HEK293 (cell line): ENCODE data around the gene C12orf56.

Experiments
- MYNN ChIP-seq: fragments of 450-650 bp; formaldehyde crosslinking; IDR thresholded peaks from 2 replicates; pipeline ENCODE4 v1.5.1; 2016; ENCODE audit warnings: missing biosample characterization, missing genetic modification characterization, borderline replicate concordance
- ZBTB21 ChIP-seq: fragments of 450-650 bp; formaldehyde crosslinking; IDR thresholded peaks from 2 replicates; pipeline ENCODE4 v1.5.1; 2017; ENCODE audit warnings: missing biosample characterization, missing genetic modification characterization
- ZFHX2 ChIP-seq: fragments of 450-650 bp; formaldehyde crosslinking; conservative IDR thresholded peaks from 2 replicates; pipeline ENCODE4 v1.5.1; 2016; ENCODE audit warnings: missing biosample characterization, missing genetic modification characterization
- ZFP41 ChIP-seq: fragments of 450-650 bp; formaldehyde crosslinking; IDR thresholded peaks from 2 replicates; pipeline ENCODE4 v1.5.1; 2016; ENCODE audit warnings: missing biosample characterization, missing genetic modification characterization, borderline replicate concordance
- ZNF157 ChIP-seq: fragments of 450-650 bp; formaldehyde crosslinking; IDR thresholded peaks from 2 replicates; pipeline ENCODE4 v1.5.1; 2016; ENCODE audit warnings: missing biosample characterization, missing genetic modification characterization
- ZNF274 ChIP-seq, 2 experiments: fragments of 200-500 bp in 1 of 2; fragments of 450-650 bp in 1 of 2; sonication (Bioruptor generic) in 1 of 2; formaldehyde crosslinking in 1 of 2; IDR thresholded peaks; 2 replicates each; pipeline versions ENCODE4 v1.5.1 to v1.6.1; 2014 to 2016; ENCODE audit warnings: borderline replicate concordance in 1 of 2, inconsistent platforms in 1 of 2, low read length in 1 of 2, missing biosample characterization in 1 of 2, missing genetic modification characterization in 1 of 2
- ZNF48 ChIP-seq: fragments of 450-650 bp; formaldehyde crosslinking; IDR thresholded peaks from 2 replicates; pipeline ENCODE4 v1.5.1; 2016; ENCODE audit warnings: missing biosample characterization, missing genetic modification characterization
- ZNF830 ChIP-seq: fragments of 450-650 bp; IDR thresholded peaks from 2 replicates; pipeline ENCODE4 v1.5.0; 2018; ENCODE audit warnings: missing biosample characterization, missing genetic modification characterization, low read depth, mild to moderate bottlenecking, moderate library complexity
- TF ChIP-seq, protein P1 (sequence below): fragments of 450-650 bp; formaldehyde crosslinking; IDR thresholded peaks from 2 replicates; pipeline ENCODE4 v1.5.1; 2016; ENCODE audit warnings: missing biosample characterization, missing genetic modification characterization

DNA sequence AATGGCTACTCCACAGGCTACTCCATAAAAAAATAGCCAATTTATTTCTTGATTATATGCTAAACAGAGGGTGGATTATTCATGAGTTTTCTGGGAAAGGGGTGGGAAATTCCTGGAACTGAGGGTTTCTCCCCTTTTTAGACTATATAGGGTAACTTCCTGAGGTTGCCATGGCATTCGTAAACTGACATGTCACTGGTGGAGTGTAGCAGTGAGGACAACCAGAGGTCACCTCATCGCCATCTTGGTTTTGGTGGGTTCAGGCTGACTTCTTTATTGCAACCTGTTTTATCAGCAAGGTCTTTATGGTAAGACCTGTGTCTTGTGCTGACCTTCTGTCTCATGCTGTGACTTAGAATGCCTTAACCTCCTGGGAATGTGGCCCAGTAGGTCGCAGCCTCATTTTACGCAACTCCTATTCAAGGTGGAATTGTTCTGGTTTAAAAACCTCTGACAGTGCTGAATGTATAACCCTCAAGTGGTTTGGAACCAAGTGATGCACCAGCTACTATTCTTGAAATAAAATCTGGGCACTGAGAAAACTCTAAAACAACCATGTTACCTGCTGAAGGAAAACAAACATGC, 27.7 kb downstream of the C12orf56 start:
- TF ChIP-seq, protein P1, sequence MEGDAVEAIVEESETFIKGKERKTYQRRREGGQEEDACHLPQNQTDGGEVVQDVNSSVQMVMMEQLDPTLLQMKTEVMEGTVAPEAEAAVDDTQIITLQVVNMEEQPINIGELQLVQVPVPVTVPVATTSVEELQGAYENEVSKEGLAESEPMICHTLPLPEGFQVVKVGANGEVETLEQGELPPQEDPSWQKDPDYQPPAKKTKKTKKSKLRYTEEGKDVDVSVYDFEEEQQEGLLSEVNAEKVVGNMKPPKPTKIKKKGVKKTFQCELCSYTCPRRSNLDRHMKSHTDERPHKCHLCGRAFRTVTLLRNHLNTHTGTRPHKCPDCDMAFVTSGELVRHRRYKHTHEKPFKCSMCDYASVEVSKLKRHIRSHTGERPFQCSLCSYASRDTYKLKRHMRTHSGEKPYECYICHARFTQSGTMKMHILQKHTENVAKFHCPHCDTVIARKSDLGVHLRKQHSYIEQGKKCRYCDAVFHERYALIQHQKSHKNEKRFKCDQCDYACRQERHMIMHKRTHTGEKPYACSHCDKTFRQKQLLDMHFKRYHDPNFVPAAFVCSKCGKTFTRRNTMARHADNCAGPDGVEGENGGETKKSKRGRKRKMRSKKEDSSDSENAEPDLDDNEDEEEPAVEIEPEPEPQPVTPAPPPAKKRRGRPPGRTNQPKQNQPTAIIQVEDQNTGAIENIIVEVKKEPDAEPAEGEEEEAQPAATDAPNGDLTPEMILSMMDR (tag by site-specific recombination), result no peak
- TF ChIP-seq ZNF157 (no peak), ZNF274 (IDR thresholded peaks at IDR 0.05; ENCODE audit: low read length) (no peak), ZNF274 (tag by site-specific recombination; IDR thresholded peaks at IDR 0.05; ENCODE audit: borderline replicate concordance) (no peak), ZBTB21 (tag by site-specific recombination) (no peak), ZNF48 (tag by site-specific recombination) (no peak), MYNN (no peak), ZFHX2 (tag by site-specific recombination) (no peak), ZNF830 (tag by site-specific recombination) (no peak), ZFP41 (tag by site-specific recombination) (no peak)
